ENCODE results near the gene CAMTA1. TPM values are rescaled to one million over a fixed set of nuclear protein-coding genes. Genes with fewer than 3 reads are reported as not detected.

The CAMTA1 gene
- total and polyA plus RNA-seq, 4 donors = 18.0 to 93.5 (median 35.8) TPM

DNA sequence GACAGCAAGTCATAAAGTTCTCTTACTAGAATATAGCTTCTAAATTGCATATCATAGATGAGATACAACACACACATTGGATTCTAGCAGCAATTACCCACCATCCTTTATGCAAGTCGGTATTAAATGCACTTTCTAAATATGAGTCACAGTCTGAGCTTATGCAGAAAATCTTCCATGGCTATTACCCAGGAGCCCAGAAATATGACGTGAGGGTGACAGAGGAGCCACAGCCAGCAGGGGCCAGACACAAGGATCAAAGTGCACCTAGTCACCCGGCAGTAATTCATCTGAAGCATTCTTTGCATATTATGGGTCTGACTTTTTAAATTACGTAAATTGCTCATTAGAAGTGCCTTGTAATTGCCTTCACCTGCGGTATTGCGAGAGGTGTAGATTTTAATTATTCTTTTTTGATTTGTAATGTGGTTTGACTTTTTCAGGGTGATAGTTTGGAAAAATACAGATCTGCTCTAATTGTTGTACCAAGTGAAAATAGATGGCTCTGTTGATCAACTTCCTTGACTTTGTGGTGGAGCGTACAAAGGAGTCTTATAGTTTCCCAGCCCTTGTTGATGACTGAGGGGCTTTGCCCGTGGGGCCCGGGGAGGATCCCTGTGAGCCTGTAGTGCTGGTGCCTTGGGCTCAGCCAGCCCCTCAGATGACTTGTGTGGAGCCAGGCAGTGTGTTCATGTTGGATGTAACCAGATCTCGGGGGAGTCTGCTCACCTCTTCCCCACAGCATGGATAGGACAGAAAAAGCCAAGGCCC is 515.8 kb downstream of the CAMTA1 start (continued):
- TF ChIP-seq RAD21 (IDR thresholded peaks at IDR 0.05) = no peak
- TF ChIP-seq YY1 (IDR thresholded peaks at IDR 0.05) = no peak

DNA sequence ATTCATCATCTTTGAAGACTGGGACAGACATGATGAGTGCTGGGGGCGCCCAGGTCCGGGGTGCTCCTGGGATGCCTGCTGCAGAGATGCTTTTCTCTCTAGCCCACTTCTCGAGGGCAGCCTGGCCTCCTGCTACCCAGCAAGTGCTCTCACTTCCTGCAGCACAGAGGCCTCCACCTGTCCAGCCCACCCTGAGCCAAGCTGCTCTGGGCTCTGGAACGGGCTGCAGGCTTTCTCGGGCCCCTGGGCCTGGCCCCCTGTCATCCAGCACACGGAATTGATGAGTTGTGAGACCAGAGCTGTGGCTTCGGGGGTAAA is 516.4 kb downstream of the CAMTA1 start:
- no peaks in the 10 kb centered on the region for H3K27me3 ChIP-seq (ENCODE audit: control insufficient read depth in 4 of 4, insufficient read depth in 4 of 4, low read length in 3 of 4)
- no peak for DNase-seq (ENCODE audit: low spot score)
- H3K4me1 ChIP-seq (ENCODE audit: control insufficient read depth in 4 of 4, insufficient read depth in 4 of 4, low read length in 3 of 4) = no peaks in the 10 kb centered on the region
- WGBS = 78% methylated on average over 7 of the region's 7 CpGs
- no peaks in the 10 kb centered on the region for H3K36me3 ChIP-seq (ENCODE audit: control insufficient read depth in 4 of 4, insufficient read depth in 3 of 4, low read depth in 1 of 4, low read length in 3 of 4)
- no peaks in the 10 kb centered on the region for H3K9me3 ChIP-seq (ENCODE audit: control insufficient read depth in 4 of 4, low read length in 3 of 4)
- no peak overlapping the region for H3K9ac ChIP-seq (ENCODE audit: low read depth in 1 of 2, low read length in 2 of 2)
- TF ChIP-seq RAD21 (IDR thresholded peaks at IDR 0.05) (no peak), HNF4A (conservative IDR thresholded peaks at IDR 0.05) (no peak), SP1 (IDR thresholded peaks at IDR 0.05) (no peak), EGR1 (IDR thresholded peaks at IDR 0.05; ENCODE audit: low read depth in 2 of 2) (no peak), HNF4G (IDR thresholded peaks at IDR 0.05) (no peak), FOXA1 (IDR thresholded peaks at IDR 0.05) (no peak), GABPA (IDR thresholded peaks at IDR 0.05 in 1 of 2, conservative IDR thresholded peaks at IDR 0.05 in 1 of 2) (no peak), NR2F2 (IDR thresholded peaks at IDR 0.05) (no peak), FOXA2 (IDR thresholded peaks at IDR 0.05) (no peak), JUND (IDR thresholded peaks at IDR 0.05) (no peak)
- TF ChIP-seq, protein P1, sequence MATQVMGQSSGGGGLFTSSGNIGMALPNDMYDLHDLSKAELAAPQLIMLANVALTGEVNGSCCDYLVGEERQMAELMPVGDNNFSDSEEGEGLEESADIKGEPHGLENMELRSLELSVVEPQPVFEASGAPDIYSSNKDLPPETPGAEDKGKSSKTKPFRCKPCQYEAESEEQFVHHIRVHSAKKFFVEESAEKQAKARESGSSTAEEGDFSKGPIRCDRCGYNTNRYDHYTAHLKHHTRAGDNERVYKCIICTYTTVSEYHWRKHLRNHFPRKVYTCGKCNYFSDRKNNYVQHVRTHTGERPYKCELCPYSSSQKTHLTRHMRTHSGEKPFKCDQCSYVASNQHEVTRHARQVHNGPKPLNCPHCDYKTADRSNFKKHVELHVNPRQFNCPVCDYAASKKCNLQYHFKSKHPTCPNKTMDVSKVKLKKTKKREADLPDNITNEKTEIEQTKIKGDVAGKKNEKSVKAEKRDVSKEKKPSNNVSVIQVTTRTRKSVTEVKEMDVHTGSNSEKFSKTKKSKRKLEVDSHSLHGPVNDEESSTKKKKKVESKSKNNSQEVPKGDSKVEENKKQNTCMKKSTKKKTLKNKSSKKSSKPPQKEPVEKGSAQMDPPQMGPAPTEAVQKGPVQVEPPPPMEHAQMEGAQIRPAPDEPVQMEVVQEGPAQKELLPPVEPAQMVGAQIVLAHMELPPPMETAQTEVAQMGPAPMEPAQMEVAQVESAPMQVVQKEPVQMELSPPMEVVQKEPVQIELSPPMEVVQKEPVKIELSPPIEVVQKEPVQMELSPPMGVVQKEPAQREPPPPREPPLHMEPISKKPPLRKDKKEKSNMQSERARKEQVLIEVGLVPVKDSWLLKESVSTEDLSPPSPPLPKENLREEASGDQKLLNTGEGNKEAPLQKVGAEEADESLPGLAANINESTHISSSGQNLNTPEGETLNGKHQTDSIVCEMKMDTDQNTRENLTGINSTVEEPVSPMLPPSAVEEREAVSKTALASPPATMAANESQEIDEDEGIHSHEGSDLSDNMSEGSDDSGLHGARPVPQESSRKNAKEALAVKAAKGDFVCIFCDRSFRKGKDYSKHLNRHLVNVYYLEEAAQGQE (IDR thresholded peaks at IDR 0.05) = no peak
- TF ChIP-seq, protein P2, sequence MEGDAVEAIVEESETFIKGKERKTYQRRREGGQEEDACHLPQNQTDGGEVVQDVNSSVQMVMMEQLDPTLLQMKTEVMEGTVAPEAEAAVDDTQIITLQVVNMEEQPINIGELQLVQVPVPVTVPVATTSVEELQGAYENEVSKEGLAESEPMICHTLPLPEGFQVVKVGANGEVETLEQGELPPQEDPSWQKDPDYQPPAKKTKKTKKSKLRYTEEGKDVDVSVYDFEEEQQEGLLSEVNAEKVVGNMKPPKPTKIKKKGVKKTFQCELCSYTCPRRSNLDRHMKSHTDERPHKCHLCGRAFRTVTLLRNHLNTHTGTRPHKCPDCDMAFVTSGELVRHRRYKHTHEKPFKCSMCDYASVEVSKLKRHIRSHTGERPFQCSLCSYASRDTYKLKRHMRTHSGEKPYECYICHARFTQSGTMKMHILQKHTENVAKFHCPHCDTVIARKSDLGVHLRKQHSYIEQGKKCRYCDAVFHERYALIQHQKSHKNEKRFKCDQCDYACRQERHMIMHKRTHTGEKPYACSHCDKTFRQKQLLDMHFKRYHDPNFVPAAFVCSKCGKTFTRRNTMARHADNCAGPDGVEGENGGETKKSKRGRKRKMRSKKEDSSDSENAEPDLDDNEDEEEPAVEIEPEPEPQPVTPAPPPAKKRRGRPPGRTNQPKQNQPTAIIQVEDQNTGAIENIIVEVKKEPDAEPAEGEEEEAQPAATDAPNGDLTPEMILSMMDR (IDR thresholded peaks at IDR 0.05; ENCODE audit: low read depth, low read length, missing input control) = no peak
- TF ChIP-seq, protein P3, sequence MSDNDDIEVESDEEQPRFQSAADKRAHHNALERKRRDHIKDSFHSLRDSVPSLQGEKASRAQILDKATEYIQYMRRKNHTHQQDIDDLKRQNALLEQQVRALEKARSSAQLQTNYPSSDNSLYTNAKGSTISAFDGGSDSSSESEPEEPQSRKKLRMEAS (IDR thresholded peaks at IDR 0.05) = no peak
- TF ChIP-seq, protein P4, sequence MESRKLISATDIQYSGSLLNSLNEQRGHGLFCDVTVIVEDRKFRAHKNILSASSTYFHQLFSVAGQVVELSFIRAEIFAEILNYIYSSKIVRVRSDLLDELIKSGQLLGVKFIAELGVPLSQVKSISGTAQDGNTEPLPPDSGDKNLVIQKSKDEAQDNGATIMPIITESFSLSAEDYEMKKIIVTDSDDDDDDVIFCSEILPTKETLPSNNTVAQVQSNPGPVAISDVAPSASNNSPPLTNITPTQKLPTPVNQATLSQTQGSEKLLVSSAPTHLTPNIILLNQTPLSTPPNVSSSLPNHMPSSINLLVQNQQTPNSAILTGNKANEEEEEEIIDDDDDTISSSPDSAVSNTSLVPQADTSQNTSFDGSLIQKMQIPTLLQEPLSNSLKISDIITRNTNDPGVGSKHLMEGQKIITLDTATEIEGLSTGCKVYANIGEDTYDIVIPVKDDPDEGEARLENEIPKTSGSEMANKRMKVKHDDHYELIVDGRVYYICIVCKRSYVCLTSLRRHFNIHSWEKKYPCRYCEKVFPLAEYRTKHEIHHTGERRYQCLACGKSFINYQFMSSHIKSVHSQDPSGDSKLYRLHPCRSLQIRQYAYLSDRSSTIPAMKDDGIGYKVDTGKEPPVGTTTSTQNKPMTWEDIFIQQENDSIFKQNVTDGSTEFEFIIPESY (IDR thresholded peaks at IDR 0.05) = no peak
- TF ChIP-seq, protein P5, sequence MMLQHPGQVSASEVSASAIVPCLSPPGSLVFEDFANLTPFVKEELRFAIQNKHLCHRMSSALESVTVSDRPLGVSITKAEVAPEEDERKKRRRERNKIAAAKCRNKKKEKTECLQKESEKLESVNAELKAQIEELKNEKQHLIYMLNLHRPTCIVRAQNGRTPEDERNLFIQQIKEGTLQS (IDR thresholded peaks at IDR 0.05) = no peak
- no peak overlapping the region for H3K27ac ChIP-seq (ENCODE audit: low read depth in 1 of 2, low read length in 2 of 2)
- H3K4me3 ChIP-seq (ENCODE audit: low read depth in 1 of 3, low read length in 3 of 3) = no peak overlapping the region

All from liver (tissue), 9 donors.